Stomach (tissue), 9 donors: ENCODE data around the gene CENPP. TPM values are rescaled to one million over a fixed set of nuclear protein-coding genes. Genes with fewer than 3 reads are reported as not detected.
A peak's percentile ranks its signal among the peaks of the same experiment; 100 is the strongest.

Source experiments
- DNase-seq, 2 donors: peaks; one replicate each; pipeline versions ENCODE4 v3.0.0 to v3.0.0-alpha.2; 2013 to 2019
- H3K27ac ChIP-seq, 5 donors: fragments of 200-600 bp in 4 of 5; sonication (generic) in 4 of 5; one replicate each; pipeline ENCODE4 v1.5.1; 2013 to 2019; ENCODE audit warnings: mild to moderate bottlenecking in 1 of 5, moderate library complexity in 1 of 5
- H3K27me3 ChIP-seq, 3 donors: fragments of 200-600 bp; sonication (generic); one replicate each; pipeline ENCODE4 v1.5.1; 2017 to 2019; ENCODE audit warnings: mixed run types in 1 of 3
- H3K36me3 ChIP-seq, 4 donors: fragments of 200-600 bp; sonication (generic); 1 replicate in 3 of 4; 2 replicates in 1 of 4; pipeline ENCODE4 v1.5.1; 2016 to 2019
- H3K4me1 ChIP-seq, 4 donors: fragments of 200-600 bp; sonication (generic); one replicate each; pipeline ENCODE4 v1.5.1; 2016 to 2019
- H3K4me3 ChIP-seq, 4 donors: fragments of 200-600 bp; sonication (generic) in 3 of 4; one replicate each; pipeline ENCODE4 v1.5.1; 2016 to 2019; ENCODE audit warnings: mild to moderate bottlenecking in 1 of 4
- H3K9me3 ChIP-seq, 4 donors: fragments of 200-600 bp; sonication (generic); one replicate each; pipeline ENCODE4 v1.5.1; 2016 to 2019
- CTCF ChIP-seq, 7 experiments: fragments of 450-650 bp in 4 of 7; fragments of 200-600 bp in 3 of 7; sonication (generic) in 3 of 7; IDR thresholded peaks; one replicate each; pipeline ENCODE4 v1.5.1; 2016 to 2019; ENCODE audit warnings: antibody characterized with exemption in 7 of 7, control low read depth in 2 of 7, mild to moderate bottlenecking in 1 of 7
- EP300 ChIP-seq: sonication (generic); formaldehyde crosslinking; IDR thresholded peaks from one replicate; pipeline ENCODE4 v1.6.1; 2017; ENCODE audit warnings: antibody characterized with exemption
- POLR2A ChIP-seq, 4 donors: fragments of 450-650 bp; IDR thresholded peaks; one replicate each; pipeline ENCODE4 v1.6.1; 2016; ENCODE audit warnings: antibody characterized with exemption in 4 of 4, control low read depth in 2 of 4, mild to moderate bottlenecking in 1 of 4, moderate library complexity in 1 of 4
- POLR2AphosphoS5 ChIP-seq, 3 donors: sonication (generic); formaldehyde crosslinking; IDR thresholded peaks; one replicate each; pipeline ENCODE4 v1.6.1; 2016; ENCODE audit warnings: antibody characterized with exemption in 3 of 3
- WGBS, 5 donors: extraction: QIAGEN DNeasy Blood & Tissue Kit in 3 of 5; methylation state at CpG; one replicate each; pipeline versions ENCODE4 v1.1.5 to v1.1.7; 2013 to 2018; 5-methylcytosine and 5-hydroxymethylcytosine counted together
- intact Hi-C: fragments of 100-400 bp; cut with DNase I; formaldehyde crosslinking; loops from one replicate; pipeline ENCODE4 v1.15.1; 2023; ENCODE audit warnings: low total_unique reads
- polyA plus RNA-seq, 3 donors: library from polyadenylated mRNA; stranded (reverse); fragments of 200-250 nt; gene quantifications; one replicate each; pipeline ENCODE4 v1.2.3, GENCODE V29; 2013
- total RNA-seq, 5 donors: library from RNA; depleted of rRNA; stranded (reverse); fragments of >200 nt; gene quantifications; one replicate each; pipeline versions ENCODE4 v1.1.0 to v1.2.3, GENCODE V29; 2014 to 2016
- donor health status: healthy with polysubstance abuse.
- donor health status: Bipolar disorder and iron deficiency.
- donor health status: healthy.

CENPP gene
- total and polyA plus RNA-seq, 8 donors = 1.3 to 37.9 (median 3.2) TPM

GRCh38 chr9:92608241-92608908 lies 282.6 kb downstream of the CENPP start:
- intact Hi-C loops = no loop called here
- Histone ChIP-seq H3K4me3 (no peak overlapping the region), H3K9me3 (peaks cover 0 to 4% (median 0%) of the 10 kb centered on the region in 4 donors), H3K27ac (peak overlapping the region in 3 of 5 donors; percentile 41 to 71 (median 69)), H3K4me1 (peaks cover 0 to 39% (median 21%) of the 10 kb centered on the region in 4 donors), H3K36me3 (peaks cover 4 to 30% (median 26%) of the 10 kb centered on the region in 4 donors), H3K27me3 (no peaks in the 10 kb centered on the region)
- no peak for TF ChIP-seq POLR2AphosphoS5 (IDR thresholded peaks at IDR 0.05)
- TF ChIP-seq CTCF (IDR thresholded peaks at IDR 0.05) = no peak
- no peak for TF ChIP-seq POLR2A (IDR thresholded peaks at IDR 0.05)
- no peak for TF ChIP-seq EP300
- no peak for DNase-seq
- WGBS, 5 donors = 54 to 73% (median 67%) methylated on average over 10 of the region's 10 CpGs

GRCh38 chr9:92608909-92609445 lies 283.2 kb downstream of the CENPP start:
- Histone ChIP-seq H3K4me3 (no peak overlapping the region), H3K36me3 (peaks cover 4 to 36% (median 32%) of the 10 kb centered on the region in 4 donors), H3K27me3 (no peaks in the 10 kb centered on the region), H3K27ac (peak overlapping the region in 3 of 5 donors; percentile 41 to 71 (median 69)), H3K4me1 (peaks cover 0 to 39% (median 21%) of the 10 kb centered on the region in 4 donors), H3K9me3 (peaks cover 0 to 4% (median 0%) of the 10 kb centered on the region in 4 donors)
- DNase-seq = peak in 1 of 2 donors; percentile 72
- 53 to 69% (median 67%) methylated on average over 10 to 11 of the region's 11 CpGs for WGBS, 5 donors
- intact Hi-C loops = no loop called here
- no peak for TF ChIP-seq EP300
- TF ChIP-seq POLR2AphosphoS5 (IDR thresholded peaks at IDR 0.05) = no peak
- TF ChIP-seq CTCF (IDR thresholded peaks at IDR 0.05) = no peak
- TF ChIP-seq POLR2A (IDR thresholded peaks at IDR 0.05) = no peak

GRCh38 chr9:92610470-92611420 lies 285.0 kb downstream of the CENPP start:
- no peaks in the 10 kb centered on the region for H3K27me3 ChIP-seq
- H3K27ac ChIP-seq = peak overlapping the region; percentile 16 to 71 (median 55)
- H3K4me3 ChIP-seq = no peak overlapping the region
- 85 to 94% (median 89%) methylated on average over 30 to 32 of the region's 32 CpGs for whole genome bisulfite sequencing, 5 donors
- TF ChIP-seq POLR2A (IDR thresholded peaks at IDR 0.05) = no peak
- TF ChIP-seq CTCF (IDR thresholded peaks at IDR 0.05) = no peak
- TF ChIP-seq POLR2AphosphoS5 (IDR thresholded peaks at IDR 0.05) = peak in 2 of 3 donors; percentile 36 to 71
- TF ChIP-seq EP300 = no peak
- H3K4me1 ChIP-seq = peaks cover 0 to 49% (median 28%) of the 10 kb centered on the region in 4 donors
- peak in 1 of 2 donors; percentile 63 for DNase-seq
- peaks cover 4 to 50% (median 49%) of the 10 kb centered on the region in 4 donors for H3K36me3 ChIP-seq
- intact Hi-C loops = no loop called here
- no peaks in the 10 kb centered on the region for H3K9me3 ChIP-seq
